HG03558 (cell line): ENCODE results near the gene MTCH2.
"Not testable (repeated sequence)": the region's sequence is repeated elsewhere in the genome, so short reads cannot be mapped to it uniquely, and the experiment has no call there.

Source experiments
- ATAC-seq: cut with Tn5 transposase; IDR thresholded peaks from one replicate; pipeline ENCODE4 v1.9.1; 2021; ENCODE audit warnings: moderate number of reproducible peaks; ENCODE audit not compliant: unreplicated experiment; ENCODE audit errors: extremely low read depth

Gene MTCH2

DNA sequence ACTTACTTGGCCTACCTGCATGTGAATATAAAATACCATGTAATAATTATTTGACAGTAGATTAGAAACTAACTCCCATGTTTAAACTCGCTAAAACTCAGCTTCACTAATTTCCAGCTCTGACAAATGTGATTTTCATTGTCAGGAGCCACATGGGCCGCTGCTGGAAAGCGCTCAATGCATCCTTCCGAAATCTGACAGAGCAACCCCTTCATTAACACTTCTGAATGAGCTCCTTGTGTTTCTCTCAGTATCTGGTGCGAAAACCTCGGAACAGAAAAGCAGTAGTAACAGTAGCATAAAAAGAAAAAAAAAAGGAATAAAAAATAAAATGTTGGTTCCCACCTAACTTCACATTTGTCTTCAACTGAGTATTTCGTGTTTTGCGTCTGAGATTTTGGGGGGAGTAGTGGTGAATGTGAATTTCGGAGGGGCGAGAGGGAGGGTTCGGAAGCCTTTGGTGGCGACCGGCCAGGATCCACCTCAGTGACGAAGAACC lies 710 bp downstream of the MTCH2 start:
- no peak for ATAC-seq

DNA sequence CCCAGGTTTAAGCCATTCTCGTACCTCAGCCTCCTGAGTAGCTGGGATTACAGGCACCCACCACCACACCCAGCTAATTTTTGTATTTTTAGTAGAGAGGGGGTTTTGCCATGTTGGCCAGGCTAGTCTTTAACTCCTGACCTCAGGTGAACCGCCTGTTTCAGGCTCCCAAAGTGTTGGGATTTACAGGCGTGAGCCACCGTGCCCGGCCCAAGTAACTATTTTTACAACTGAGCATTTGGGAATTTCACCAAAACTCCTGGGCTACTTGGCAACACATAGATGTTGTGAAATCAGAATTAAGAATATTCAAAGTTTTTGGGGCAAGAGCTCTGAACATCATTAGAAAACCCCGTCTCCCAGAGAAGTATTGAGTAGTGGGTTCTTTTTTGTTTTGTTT lies 1.9 kb downstream of the MTCH2 start:
- ATAC-seq: not testable (repeated sequence)

DNA sequence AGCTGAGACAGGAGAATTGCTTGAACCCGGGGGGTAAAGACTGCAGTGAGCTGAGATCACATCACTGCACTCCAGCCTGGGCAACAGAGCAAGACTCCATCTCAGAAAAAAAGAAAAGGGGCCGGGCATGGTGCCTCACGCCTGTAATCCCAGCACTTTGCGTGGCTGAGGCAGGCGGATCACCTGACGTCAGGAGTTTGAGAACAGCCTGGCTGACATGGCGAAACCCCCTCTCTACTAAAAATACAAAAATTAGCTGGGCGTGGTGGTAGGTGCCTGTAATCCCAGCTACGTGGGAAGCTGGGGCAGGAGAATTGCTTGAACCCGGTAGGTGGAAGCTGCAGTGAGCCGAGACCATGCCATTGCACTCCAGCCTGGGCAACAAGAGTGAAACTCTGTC lies 6.0 kb downstream of the MTCH2 start:
- ATAC-seq: not testable (repeated sequence)

DNA sequence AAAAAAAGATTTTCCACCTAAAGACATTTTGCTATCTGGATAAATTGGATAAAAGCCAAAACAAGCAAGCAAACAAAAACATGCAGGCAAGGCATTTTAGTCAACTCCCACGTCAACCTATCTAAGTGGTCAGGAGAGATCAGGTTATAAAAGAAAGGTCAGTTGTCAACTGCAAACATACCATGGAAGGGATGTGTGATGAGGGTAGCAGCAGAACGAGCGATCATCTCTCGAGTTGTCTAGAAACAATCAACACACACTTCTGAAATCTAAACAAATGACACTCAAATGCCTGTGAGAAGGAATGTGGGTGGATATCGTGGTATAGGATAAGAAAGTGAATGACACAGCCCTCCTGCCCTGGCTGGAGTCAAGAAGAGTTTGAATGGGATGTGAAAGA lies 10.9 kb downstream of the MTCH2 start:
- ATAC-seq: no peak

DNA sequence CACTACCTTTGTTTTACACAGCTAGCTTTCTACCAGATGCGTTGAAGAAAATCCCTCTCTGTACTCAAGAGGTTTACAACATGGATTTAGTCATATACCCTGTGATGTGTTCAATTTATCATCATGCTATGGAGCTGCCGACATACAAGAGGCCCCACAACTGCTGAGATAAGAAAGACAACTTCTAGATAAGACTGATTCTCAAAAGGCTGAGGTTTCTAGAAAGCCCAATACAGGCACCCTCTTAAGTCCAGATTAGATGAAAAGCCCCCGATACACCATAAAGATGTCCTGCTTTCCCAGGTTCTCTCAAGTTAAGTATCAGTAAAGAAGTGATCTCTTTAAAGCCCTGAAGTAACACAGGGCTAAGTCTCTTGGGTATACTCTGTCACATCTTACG lies 14.3 kb downstream of the MTCH2 start:
- no peak for ATAC-seq

DNA sequence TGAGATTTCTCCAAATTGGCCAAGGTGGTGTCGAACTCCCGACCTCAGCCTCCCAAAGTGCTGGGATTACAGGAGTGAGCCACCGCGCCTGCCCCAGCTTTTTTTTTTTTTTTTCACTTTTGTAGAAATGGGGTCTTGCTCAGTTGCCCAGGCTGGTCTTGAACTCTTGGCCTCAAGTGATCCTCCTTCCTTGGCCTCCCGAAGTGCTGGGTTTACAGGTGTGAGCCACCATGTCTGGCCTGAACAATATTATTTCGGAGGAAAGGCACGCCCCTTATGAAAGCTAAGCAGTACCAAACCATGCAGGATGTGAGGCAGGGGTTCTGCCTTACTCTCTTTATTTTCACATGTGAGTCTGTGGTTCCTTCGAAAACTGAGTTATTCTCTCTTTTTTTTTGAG lies 16.1 kb downstream of the MTCH2 start:
- ATAC-seq: no peak

DNA sequence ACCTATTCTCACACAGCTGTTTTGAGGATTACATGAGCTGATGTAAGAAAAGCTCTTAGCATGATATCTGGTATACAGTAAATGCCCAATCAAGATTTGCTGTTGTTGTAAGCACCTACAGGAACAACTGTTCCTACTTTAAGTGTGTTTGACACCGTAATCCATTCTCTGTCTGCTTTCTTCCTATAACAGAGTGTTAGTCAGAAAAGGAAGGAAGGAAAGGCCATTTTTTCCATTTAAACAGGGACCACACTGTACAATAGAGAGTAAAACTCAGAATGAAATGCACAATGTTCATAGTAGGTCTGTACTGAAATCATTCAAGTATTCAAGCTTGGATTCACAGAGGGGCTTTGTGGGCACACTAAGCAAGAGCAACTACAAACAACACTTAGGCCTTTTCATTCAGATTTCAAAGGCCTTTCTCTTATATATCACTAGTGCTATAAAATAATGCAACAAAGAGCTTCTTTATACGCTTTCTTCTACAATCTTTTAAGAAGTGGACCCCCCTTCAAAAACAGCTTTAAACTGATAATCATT lies 21.5 kb downstream of the MTCH2 start:
- ATAC-seq: no peak

DNA sequence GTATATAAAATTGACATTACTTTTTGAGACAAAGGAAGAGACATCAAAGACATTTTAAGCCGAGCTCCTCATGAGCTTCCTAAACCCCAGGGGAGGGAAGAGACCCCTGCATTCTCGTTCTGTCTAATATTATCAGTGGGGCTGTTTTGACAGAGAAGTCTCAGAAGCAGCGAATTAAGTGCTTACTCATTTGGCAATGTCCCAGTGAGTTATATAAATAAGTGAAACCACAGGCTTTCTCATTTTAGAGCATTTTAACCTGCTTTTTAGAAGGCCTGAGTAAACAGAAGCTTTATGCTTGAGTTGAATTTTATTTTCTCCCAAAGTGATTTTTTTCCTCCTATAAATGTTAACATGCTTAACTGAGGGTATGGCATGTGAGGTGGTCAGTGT lies 24.9 kb downstream of the MTCH2 start:
- no peak for ATAC-seq

DNA sequence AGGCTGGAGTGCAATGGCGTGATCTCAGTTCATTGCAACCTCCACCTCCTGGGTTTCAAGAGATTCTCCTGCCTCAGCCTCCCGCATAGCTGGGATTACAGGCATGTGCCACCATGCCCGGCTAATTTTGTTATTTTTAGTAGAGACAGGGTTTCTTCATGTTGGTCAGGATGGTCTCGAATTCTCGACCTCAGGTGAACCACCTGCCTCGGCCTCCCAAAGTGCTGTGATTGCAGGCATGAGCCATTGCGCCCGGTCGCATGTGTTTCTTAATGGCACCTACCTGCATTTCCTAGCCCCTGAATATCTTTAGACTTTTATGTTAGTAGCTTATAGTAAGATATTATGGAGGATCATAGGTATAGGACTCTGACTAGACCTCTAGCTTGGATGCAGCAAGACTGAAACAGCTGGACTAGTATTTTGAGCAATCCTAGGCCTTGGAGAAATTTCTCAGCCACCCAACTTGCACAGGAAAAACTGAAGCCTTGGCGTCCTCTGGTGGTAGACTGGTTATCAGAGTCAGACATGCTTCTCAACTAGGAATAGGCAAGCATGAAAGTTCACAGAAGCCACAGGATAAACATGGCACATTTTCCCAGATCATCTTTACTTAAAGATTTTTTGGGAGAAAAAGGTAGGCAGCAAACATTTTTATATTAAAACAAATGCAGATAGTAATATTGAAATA lies 25.5 kb downstream of the MTCH2 start:
- ATAC-seq: no peak

DNA sequence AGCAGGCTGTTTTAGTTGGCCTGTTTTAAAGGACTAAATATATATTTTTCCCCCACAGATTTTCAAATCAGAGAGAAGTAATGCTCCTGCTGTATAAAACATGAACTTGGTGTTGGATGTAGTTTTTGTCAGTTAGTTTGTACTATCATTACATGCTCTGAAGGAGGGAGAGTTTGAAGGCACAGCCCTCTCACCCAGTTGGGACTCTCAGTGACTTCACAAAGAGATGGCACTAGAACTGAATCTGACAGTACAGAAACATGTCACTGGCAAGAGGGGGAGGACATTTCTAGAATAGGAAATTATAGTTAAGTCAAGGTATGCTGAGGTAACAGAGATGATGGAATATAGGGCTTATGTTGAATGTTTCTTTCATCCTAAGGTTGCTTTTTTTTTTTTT lies 27.1 kb downstream of the MTCH2 start:
- ATAC-seq: no peak

DNA sequence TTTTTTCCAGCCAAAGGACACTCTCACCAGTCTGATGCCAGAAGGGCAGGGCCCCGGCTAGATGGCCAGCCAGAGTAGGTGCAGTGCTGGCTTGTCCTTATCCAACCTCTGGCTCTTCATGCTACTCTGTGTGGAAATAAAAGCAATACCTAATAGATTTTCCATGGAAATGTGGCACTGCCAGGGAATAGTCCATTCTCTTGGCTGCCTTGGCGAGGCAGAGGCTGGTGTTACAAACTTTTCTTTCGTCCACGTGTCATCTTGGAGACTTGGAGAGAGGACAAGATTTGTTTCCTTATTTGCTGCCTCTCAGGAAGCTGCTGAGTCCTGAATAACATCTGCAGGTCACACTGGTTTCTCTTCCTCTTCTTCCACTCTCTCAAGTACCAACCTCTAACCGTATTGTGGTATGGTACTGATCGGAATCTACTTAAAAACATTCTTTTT lies 31.0 kb downstream of the MTCH2 start:
- ATAC-seq: peak; percentile 75

DNA sequence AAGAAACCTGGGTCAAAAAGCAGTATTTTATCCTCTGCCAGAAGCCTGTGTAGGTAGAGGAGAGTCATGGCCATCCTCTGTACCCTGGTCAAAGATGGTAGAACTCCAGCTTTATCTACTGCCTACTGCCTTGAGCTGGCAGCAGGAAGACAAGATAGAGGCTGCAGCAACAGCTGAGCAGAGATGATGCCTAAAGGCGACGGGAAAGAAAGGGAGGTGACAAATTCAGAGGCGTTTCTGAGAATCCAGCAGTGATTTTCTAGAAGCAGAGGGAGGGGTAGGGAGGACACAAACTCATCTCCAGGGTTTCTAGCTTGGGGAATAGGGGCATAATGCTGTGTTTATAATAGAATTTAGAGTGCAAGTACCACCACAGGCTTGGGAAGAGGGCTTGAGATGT lies 32.7 kb downstream of the MTCH2 start:
- ATAC-seq: no peak

DNA sequence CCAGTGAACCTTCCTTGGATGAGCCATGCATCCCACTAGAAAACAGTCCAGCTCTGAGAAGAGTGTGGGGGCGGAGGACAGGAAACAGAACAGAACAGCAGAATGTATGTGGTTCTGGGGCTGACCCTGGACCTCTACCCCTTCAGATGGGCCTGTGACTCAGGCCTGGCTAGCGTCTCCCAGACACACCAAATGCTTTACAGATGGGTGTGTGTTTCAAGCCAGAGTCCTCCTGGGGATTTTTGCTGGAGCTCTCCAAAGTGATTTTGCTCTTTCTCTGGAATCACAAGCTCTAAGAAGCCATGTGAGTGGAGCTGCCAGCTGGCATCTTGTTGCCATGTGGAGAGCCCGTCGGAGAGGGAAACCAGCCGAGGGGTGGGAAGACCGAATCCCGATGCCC lies 35.0 kb downstream of the MTCH2 start:
- ATAC-seq: no peak

DNA sequence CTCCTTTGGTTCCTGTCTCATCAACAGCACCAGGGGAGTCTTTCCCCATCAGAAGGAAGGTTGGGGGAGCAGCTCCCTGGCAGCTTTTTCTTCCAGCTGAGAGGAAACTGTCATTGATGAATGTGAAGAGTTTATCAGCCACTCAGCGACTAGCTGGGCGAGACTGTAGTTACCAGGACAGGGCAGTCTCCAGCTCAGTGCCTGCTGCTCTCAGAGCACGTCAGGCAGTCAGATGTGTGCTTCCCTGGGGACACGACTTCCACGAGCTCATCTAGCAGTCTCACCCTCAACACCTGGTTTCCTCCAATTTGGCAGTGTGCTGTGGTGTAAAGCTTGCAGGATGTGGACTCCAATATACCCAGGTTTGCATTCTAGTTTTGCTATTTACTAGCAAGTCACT lies 35.6 kb downstream of the MTCH2 start:
- ATAC-seq: no peak

DNA sequence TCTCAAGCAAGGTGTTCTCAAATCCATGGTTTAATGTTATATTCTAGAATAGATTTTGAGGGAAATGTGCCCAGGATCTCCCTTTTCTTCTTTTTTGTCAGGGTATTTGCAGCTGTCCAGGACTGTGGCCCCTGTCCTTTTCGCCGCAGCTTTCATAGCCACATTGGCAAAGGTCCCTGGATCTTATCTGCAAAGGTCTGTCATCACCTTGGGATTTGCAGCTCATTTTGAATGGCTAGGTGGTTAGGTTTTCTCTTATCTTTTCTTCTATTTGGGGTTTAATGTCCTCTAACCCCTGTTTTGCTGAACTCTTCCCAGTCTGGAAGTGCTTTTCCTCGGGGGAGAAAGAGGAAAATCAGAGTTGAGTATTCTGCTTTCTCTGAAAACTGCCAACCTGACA lies 36.4 kb downstream of the MTCH2 start:
- ATAC-seq: no peak

DNA sequence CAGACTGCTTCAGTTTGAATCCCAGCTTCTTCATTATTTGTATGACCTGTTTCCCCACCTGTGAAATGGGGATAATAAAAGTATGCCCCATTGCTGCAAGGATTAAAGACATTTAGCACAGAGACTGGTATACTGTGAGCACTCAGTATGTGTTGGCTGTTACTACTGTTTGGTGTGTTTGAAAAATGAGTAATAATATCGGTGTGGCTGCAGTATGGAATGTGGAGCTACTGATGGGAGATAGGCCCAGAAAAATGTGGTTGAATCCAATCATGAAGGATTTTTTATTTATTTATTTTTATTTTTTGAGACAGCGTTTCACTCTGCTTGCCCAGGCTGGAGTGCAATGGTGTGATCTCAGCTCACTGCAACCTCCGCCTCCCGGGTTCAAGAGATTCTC lies 39.1 kb downstream of the MTCH2 start:
- no peak for ATAC-seq

DNA sequence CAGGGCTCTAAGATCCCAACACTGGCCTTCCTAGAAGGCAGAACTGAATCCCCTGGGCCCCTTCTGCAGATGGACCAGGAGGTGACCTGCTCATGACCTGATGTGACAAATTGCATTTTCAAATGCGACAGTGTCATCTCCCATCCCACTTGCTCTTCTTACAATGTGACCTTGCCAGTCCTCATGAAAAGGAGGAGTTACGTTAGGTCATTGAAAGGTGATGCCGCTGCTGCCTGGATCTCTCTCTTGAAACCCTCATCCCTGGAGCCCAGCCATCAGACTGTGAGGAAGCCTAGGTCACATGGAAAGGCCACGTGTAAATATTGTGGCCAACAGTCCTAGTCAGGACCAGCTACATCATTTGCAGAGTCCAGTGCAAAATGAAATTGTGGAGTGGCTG lies 42.5 kb downstream of the MTCH2 start:
- ATAC-seq: no peak

DNA sequence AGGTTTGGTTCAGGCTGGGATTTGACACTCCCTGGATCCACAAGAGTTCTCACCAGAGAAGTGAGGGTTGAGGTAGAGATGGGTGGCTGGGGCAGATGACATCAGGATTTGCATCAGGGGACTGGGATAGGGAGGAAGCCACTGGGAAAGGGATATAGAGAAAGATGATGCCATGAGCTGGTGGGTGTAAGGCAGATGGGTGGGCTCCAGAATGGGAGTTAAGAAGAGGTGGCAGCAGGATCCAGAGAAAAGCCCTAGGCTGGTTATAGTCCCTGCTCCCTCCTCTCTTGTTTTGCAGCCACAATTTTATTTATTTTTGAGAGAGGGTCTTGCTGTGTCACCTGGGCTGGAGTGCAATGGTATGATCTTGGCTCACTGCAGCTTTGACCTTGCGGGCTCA lies 46.4 kb downstream of the MTCH2 start:
- ATAC-seq: no peak

DNA sequence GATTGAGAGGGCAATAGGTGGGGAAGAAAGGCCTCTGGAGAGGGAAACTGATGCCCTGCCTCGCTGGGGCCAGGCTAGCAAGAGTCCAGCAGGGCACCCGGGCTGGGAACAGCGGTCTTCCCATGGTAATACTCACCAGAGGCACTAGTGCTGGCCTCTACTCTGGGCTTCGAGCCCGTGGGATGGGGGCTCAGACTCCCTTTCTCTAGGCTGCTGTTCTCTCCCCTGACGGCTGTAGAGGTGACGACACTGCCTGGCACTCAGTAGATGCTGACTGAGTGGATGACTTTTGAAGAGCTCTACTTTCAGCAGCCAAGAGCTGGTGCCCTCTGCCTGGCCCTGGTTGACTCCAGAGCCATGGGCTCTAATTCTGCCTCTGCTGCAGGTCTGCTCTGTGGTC lies 47.3 kb downstream of the MTCH2 start:
- no peak for ATAC-seq

DNA sequence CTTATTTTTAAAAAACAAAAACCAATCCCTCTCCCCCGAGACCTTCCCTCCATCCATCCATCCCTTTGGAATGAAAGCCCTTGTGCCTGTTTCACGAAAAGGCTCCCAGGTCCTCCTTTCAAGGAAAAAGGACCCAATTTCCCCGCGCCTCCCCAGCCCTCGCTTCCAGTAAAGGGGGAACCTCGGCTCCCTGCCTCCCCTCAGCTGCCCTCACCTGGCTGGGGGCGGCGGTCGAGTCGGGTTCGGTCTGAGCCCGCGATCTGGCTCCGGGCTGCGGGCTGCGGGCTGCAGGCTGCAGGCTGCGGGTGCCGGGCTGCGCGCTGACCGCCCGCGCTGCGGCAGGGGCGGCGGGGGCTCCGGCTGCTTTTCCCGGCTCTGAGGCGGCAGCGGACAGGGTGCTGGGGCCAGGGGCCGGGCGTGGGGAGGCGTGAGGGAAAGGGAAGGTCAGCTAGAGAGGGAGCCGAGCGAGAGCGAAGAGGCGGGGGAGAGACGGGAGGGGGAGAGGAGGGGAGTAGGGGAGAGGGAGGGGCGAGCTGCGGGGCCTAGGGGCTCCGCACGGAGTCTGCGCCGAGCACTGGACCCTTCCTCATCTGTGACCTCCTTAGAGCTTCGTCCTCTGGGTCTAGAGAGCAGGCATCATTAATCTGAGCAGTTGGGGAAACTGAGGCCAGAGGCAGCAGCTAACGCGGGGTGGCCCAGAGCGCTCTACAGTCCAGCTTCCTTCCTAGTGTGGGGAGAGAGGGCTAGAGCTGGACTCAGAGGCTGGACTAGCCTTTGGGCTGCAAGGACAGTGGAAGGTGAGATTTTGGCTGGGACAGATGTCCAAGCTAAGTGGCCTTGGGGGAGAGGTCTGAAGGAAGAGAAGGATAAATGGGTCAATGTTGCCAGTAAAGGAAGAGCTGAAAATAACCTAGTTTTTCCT lies 48.2 kb downstream of the MTCH2 start, which contains the start of gene C1QTNF4:
Gene C1QTNF4 (minus strand): TSS at position 478 of the 922 bp plus-strand sequence. CDS start 3,601 bp downstream, outside the sequence.
- no peak for ATAC-seq

DNA sequence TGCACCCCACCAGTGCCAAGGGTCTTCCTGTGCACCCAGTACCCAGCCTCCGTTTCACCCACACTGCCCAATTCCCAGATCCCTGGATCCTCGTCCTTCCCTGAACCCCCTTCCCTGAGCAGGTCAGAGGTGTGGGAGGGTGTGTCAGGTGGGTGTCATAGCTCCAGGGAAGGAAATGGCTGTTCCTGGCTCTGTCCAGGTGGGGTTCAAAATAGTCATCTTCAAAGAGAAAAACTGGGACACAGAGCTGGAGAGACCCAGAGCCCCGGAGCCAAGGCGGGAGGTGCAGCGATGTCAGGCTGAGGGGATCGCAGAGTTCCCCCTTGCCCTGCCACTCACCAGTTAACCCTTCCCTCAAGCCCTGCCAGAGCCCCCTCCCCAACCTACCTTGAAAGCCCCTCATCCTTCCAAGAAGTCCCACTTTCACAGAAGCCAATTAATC lies 48.8 kb downstream of the MTCH2 start:
- ATAC-seq: no peak
